GM12872 (cell line): Measurements from ENCODE around the gene SIPA1L3.

ENCODE experiments used
- CTCF ChIP-seq: IDR thresholded peaks from 3 replicates; pipeline ENCODE4 v1.5.1; 2011; ENCODE audit warnings: low read depth, mild to moderate bottlenecking, low read length, moderate library complexity; ENCODE audit not compliant: insufficient read depth

SIPA1L3 gene

GRCh38 chr19:38076337-38076736 is 169.3 kb downstream of the SIPA1L3 start:
- no peak for TF ChIP-seq CTCF

GRCh38 chr19:38078302-38078930 is 171.4 kb downstream of the SIPA1L3 start:
- TF ChIP-seq CTCF = no peak

GRCh38 chr19:38079926-38080380 is 172.9 kb downstream of the SIPA1L3 start:
- no peak for TF ChIP-seq CTCF

- no peak for TF ChIP-seq CTCF
Measured at GRCh38 chr19:38081547-38082255, 174.7 kb downstream of the SIPA1L3 start.

- TF ChIP-seq CTCF = no peak
Measured at GRCh38 chr19:38082256-38083118, 175.5 kb downstream of the SIPA1L3 start.

GRCh38 chr19:38084196-38084595 is 177.2 kb downstream of the SIPA1L3 start:
- TF ChIP-seq CTCF = no peak

GRCh38 chr19:38089440-38089839 is 182.4 kb downstream of the SIPA1L3 start:
- no peak for TF ChIP-seq CTCF
